ENCODE data around the gene TMEM51.

TMEM51 gene

DNA sequence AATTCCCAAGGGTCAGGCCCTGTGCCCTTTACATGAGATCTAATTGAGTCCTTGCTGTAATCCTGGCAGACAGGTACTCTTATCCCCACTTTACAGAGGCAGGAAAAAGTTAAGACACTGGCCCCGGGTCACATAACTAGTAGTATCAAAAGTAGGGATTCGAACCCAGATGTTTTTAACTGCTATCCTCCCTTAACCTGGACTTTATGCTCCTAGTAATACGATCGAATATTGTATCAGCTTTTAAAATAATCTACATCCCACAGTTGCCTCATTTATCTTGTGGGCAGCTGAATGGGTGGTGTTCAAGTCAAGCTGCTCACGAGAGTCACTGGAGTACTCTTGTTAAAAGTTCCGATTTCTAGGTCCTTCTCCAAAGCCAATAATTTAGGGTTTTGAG, 25.5 kb upstream of the TMEM51 start:
- no peak for DNase-seq

GRCh38 chr1:15128520-15129313, 24.8 kb upstream of the TMEM51 start:
- peak; percentile 82 to 93 (median 88) for DNase-seq

GRCh38 chr1:15129944-15130343, 23.6 kb upstream of the TMEM51 start:
- no peak for DNase-seq

DNA sequence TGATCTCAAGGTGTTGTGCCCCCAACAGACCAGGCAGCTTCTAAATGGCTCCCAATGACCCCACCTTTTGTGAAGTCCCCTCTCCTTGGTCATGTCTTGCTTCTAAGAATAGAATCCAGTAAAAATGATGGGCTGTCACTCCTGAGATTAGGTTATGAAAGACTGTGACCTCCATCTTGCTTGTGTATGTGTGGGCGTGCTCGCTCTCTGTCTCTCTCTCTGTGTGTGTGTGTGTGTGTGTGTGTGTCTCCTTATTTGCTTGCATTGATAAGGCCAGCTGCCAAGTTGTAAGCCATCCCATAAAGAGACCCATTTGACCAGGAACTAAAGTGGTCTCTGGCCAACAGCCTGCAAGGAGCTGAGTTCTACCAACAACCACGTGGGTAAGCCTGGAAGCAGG, 22.9 kb upstream of the TMEM51 start:
- DNase-seq: no peak

- no peak for DNase-seq
Measured at GRCh38 chr1:15132965-15133364, 20.6 kb upstream of the TMEM51 start.

DNA sequence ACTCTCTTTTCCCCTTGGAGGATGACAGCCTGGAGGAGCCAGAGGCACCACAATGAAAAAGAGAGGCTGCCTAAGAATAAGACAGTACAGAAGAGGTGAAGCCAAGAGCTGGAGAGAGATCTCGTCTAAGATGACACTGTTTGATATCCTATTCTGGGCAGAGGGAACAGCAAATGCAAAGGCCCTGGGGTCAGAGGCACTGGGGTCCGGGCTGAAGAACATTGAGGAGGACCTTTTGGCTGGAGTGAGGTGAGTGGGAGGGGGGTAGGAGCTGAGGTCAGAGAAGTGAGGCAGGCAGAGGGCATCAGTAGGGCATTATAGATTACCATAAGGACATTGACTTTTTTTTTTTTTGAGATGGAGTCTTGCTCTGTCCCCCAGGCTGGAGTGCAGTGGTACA, 19.3 kb upstream of the TMEM51 start:
- no peak for DNase-seq

- peak in 3 of 4 experiments; percentile 46 to 47 (median 46) for DNase-seq
Measured at GRCh38 chr1:15135604-15136003, 17.9 kb upstream of the TMEM51 start.

DNA sequence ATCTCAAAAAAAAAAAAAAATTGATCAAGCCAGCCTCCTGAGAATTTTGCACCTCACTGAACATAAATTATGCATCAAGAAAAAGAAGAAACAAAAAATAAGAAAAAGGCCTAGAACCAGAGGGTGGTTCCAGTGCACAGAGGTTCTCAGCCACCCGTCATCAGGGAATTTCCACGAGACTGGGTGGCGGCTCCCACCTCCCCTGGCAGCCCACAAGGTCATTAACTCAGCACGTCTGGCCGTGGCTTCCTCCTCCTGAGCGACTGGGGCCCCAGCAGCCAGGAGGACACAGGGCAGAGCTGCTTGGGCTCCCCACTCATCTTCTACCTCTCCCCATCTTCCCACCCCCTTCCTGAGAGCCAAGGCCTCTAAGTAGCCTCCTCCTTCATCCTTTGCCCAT, 15.7 kb upstream of the TMEM51 start:
- DNase-seq: peak; percentile 73 to 90 (median 85)

GRCh38 chr1:15139654-15140350, 13.7 kb upstream of the TMEM51 start:
- no peak for DNase-seq

- peak; percentile 12 to 55 (median 47) for DNase-seq
Measured at GRCh38 chr1:15141935-15142539, 11.5 kb upstream of the TMEM51 start.

DNA sequence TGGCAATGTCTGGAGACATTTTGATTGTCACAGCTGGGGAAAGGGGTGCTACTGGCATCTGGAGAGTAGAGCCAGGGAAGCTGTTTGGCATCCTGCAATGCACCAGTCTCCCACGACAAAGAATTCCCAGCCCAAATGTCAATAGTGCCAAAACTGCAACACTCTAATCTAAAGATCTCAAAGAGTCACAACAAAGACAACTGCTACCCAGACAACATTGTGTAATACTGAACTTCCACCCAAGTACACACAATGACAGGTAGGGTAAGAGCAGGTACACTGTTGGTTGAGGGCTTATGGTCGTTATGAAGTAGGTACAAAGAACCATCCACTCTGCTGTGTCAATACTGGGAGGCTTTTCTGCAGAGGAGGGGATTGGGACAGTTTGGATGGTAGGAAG, 8.2 kb upstream of the TMEM51 start:
- DNase-seq: no peak

DNA sequence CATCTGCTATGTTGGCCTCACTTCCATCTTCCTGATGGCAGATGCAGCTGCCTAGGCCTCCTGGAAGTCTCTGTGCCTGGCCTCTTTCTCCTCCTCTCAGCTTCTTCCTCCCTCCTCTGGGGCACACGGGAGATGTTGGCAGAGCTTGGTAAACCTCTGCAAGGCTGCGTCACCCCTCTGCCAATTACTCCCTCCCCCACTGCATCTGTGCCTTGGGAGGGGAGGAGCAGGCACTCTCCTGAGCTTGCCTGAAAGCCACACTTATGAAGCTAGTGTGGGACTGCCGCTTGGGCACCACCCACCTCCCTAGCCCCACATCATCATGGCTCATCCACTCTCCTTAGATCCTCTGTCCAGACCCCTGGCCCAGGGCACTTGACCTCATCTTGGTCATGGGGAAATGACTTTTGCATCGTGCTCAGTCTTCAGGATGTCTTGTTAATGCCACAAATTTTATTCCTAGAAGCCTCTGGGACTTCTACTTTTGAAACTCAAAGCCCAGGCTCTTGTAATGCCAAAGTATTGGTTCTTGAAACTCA, 7.3 kb upstream of the TMEM51 start:
- peak in 3 of 4 experiments; percentile 29 to 72 (median 38) for DNase-seq

GRCh38 chr1:15146971-15147376, 6.6 kb upstream of the TMEM51 start:
- DNase-seq: peak; percentile 54 to 72 (median 63)

GRCh38 chr1:15148004-15148403, 5.5 kb upstream of the TMEM51 start:
- no peak for DNase-seq

DNA sequence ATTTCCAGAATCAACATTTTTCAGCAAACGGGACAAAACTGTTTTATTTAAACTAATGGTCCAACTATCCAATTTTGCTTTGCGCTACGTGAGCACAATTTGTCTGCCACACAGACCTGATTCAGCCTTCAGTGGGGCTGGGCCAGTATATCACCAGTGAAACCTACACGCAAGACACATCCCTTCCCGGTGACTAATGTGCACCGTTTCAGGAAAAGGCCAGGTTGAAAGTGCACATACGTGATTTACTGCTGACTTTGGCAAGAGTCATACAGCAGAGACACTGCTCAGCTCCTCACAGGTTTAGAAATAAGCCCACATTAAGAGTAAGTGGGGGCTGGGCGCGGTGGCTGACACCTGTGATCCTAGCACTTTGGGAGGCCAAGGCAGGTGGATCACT, 5.1 kb upstream of the TMEM51 start:
- DNase-seq: no peak

- peak in 2 of 4 experiments; percentile 37 to 44 for DNase-seq
Measured at GRCh38 chr1:15148941-15149340, 4.6 kb upstream of the TMEM51 start.

- DNase-seq: no peak
Measured at GRCh38 chr1:15150376-15150775, 3.2 kb upstream of the TMEM51 start.

DNA sequence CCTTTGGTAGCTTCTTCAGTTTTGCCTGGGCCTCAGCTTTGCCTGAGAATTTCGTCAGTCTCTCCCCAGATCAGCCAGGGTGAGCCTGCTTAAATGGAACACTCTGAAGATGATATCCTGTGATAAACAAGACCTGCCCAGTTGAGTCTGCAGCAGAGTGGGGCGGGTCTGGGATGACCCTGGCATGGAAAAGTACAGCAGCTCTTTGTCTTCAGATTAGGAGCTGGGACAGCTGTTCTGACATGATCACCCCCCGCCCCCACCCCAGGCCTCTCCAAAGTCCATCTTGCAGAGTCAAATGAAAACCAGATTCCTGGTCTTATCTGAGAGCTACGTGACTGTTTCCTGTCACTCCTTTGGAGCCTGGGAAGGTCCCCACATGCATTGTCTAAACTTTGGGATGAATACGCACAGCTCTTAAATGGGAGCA, 2.2 kb upstream of the TMEM51 start:
- no peak for DNase-seq

DNA sequence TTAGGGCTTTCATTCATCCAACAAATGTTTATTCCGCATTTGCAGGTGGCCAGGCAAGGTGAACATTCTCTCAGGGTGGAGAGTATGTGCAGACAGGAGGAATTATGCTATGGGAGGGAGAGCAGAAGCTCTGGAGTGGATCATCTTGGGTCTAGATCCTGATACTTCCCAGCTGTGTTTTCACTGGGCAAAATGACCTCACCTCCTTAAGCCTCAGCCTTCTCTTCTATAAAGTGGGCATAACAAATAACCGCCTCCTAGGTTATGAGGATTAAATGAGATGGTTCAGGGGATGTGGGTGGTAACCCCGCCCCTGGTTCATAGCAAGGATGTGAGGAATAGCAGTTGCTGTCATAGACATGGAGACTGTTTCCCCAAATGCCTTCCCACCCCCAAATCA, 1.7 kb upstream of the TMEM51 start:
- DNase-seq: no peak

GRCh38 chr1:15152318-15153183, 996 bp upstream of the TMEM51 start:
- DNase-seq: peak; percentile 84 to 93 (median 90)

GRCh38 chr1:15153842-15154479, 414 bp downstream of the TMEM51 start:
- DNase-seq: peak; percentile 75 to 91 (median 84)
